ENCODE data around the gene VPS51.

Gene VPS51

GRCh38 chr11:65095974-65096806, at the start of gene VPS51:
VPS51 (plus strand) TSS chr11:65096214; CDS start chr11:65096251, 37 bp downstream.
- in situ Hi-C loops (cut with HindIII; ENCODE audit: low sequenced_read_pairs) = no loop called here

GRCh38 chr11:65047581-65048422, 48.2 kb upstream of the VPS51 start:
- in situ Hi-C loops (cut with HindIII; ENCODE audit: low sequenced_read_pairs) = no loop called here

DNA sequence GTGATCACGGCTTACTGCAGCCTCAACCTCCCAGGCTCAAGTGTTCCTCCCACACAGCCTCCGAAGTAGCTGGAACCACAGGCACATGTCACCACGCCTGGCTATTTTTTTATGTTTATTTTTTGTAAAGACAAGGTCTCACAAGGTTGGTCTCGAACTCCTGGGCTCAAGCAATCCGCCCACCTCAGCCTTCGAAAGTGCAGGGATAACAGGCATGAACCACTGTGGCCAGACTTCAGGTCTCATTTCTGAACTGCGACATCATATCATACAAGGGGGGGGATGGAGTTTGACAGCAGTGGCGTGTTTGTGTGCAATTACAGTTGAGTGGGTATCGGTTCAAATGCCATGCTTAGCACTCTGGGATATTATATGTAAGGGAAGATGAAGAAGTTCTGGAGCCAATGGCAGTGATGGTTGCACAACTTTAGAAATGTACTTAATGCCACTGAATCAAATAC, 44.6 kb upstream of the VPS51 start:
- in situ Hi-C loops (cut with HindIII; ENCODE audit: low sequenced_read_pairs) = no loop called here

- in situ Hi-C loops (cut with HindIII; ENCODE audit: low sequenced_read_pairs) = no loop called here
Measured at GRCh38 chr11:65053827-65054508, 42.0 kb upstream of the VPS51 start.

DNA sequence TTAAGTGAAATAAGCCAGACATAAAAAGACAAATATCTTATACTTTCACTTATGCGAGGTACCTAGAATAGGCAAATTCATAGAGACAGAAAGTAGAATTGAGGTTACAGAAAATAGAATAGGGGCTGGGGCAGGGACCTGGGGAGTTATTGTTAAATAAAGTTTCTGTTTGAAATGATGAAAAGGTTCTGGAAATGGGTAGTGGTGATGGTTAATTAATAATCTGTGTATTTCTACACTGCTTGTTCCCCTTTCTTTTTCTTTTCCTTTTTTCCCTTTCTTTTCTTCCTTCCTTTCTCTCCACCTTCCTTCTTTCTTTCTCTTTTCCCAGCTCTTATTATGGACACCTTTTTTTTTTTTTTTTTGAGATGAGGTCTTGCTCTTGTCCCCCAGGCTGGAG, 40.5 kb upstream of the VPS51 start:
- in situ Hi-C loops (cut with HindIII; ENCODE audit: low sequenced_read_pairs) = no loop called here

DNA sequence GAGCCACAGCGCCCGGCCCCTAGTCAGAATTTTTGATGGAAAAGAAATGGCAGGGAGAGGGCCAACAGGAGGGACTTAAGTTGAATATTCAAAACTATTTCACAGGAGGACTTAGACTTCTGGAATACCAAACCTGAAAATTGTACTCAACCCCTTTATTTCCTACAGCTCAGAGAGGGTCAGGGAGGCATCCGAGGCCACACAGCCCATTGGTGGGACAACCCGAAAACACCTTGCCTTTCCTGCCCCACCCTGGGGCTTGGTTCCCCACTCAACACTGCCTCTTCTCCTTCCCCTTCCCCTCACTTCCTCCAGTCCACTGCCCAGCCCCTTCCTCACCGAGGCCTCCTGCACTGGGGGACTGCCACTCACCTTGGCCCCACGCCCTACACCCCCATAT, 39.0 kb upstream of the VPS51 start:
- in situ Hi-C loops (cut with HindIII; ENCODE audit: low sequenced_read_pairs) = no loop called here

- in situ Hi-C loops (cut with HindIII; ENCODE audit: low sequenced_read_pairs) = no loop called here
Measured at GRCh38 chr11:65057526-65057925, 38.5 kb upstream of the VPS51 start.

- in situ Hi-C loops (cut with HindIII; ENCODE audit: low sequenced_read_pairs) = no loop called here
Measured at GRCh38 chr11:65058012-65058411, 38.0 kb upstream of the VPS51 start.

DNA sequence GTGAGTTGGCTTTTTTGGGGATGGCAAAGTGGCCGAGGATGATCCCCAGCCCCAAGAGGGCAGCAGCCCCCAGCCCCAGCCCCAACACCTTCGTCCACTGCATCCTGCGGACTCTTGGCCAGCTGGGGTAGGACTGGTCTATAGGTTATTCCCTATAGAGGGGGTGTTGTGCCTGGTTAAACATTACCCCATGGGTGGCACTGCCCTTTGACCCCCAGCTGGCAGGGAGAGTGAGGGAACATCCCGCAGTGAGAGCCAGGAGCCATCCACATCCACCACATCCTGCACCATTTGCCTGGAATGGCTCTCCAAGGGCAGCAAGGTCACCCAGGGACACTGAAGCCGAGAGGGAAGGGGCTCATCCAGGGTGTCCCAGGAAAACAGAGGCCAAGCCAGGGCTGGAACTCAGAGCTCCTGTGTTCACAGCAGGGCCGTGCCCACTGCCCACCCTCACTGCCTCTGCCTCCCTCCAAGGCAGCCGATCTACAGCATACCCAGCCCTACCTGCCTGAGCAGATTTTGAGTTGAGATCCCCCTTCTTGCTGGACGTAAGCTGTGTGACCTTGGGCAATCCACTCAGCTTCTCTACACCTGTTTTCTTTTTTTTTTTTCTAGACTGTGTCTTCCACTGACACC, 37.5 kb upstream of the VPS51 start, which contains the start of gene NAALADL1:
Gene NAALADL1, minus strand, starts transcription at position 135 of the 636 bp plus-strand sequence. Its CDS starts 32 bp downstream, at position 103.
- in situ Hi-C loops (cut with HindIII; ENCODE audit: low sequenced_read_pairs) = no loop called here

DNA sequence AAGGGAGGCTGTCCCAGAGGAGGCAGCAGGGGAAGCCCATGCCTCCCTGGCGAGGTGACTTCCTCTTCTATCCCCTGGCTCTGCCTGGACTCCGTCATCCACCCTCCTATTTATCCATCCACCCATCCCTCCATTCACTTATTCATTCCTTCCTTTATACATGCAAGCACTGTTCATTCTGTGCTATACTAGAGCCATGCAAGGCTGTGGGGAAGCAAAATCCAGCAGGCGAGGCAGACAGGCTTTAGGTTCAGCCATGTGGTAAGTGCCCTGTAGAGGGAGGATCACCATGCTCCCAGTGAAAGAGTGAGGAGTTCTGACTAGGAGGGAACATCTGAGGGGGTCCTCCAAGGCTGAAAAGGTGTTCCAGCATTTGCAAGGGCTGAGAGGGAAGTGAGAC, 36.5 kb upstream of the VPS51 start:
- in situ Hi-C loops (cut with HindIII; ENCODE audit: low sequenced_read_pairs) = no loop called here

GRCh38 chr11:65059959-65060824, 35.8 kb upstream of the VPS51 start:
- in situ Hi-C loops (cut with HindIII; ENCODE audit: low sequenced_read_pairs) = no loop called here

- in situ Hi-C loops (cut with HindIII; ENCODE audit: low sequenced_read_pairs) = no loop called here
Measured at GRCh38 chr11:65060913-65061408, 35.1 kb upstream of the VPS51 start.

DNA sequence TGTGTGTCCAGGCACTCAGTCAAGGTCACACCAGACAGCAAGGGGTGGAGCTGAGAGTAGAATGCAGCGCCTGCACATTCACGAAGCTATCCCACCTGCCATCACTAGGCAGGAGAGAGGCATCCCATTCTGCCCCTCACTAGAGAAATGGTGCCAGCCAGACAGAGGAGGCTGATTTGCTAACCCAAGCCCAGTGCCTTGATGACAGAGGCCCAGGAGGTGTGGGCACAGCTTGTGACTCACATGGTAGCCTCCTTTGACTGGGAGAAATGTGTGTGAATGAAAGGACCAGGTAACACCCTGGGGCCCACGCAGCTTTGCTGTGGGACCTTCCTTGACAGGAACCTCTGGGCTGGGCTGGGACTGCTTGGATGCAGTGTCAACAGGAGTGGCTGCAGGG, 32.5 kb upstream of the VPS51 start:
- in situ Hi-C loops (cut with HindIII; ENCODE audit: low sequenced_read_pairs) = no loop called here

- in situ Hi-C loops (cut with HindIII; ENCODE audit: low sequenced_read_pairs) = no loop called here
Measured at GRCh38 chr11:65064847-65065240, 31.2 kb upstream of the VPS51 start.

- in situ Hi-C loops (cut with HindIII; ENCODE audit: low sequenced_read_pairs) = no loop called here
Measured at GRCh38 chr11:65065851-65066250, 30.2 kb upstream of the VPS51 start.

GRCh38 chr11:65066315-65066714, 29.7 kb upstream of the VPS51 start:
- in situ Hi-C loops (cut with HindIII; ENCODE audit: low sequenced_read_pairs) = no loop called here

DNA sequence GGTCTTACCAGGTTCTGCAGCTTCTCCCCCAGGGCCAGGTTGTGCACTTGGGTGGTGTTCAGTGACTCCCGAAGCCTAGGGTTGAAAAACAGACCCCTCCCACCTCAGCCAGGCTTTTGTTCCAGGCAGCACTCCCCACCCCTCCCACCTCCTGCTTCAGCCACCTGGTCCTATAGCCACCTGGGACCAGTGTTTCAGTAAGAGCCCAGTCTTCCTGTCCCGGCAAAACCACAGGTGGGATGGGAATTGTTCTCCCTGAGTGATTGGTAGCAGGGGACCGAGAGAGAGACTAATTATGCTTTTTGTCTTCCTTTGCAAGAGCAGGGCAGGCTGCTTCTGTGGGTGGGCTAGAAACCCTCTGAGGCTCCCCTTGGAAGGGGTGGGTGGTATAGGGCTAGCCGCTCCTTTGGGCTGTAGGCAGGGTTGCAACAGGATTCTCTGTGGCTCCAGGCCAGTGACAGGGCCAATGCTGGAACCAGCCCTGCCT, 29.2 kb upstream of the VPS51 start:
- in situ Hi-C loops (cut with HindIII; ENCODE audit: low sequenced_read_pairs) = no loop called here

DNA sequence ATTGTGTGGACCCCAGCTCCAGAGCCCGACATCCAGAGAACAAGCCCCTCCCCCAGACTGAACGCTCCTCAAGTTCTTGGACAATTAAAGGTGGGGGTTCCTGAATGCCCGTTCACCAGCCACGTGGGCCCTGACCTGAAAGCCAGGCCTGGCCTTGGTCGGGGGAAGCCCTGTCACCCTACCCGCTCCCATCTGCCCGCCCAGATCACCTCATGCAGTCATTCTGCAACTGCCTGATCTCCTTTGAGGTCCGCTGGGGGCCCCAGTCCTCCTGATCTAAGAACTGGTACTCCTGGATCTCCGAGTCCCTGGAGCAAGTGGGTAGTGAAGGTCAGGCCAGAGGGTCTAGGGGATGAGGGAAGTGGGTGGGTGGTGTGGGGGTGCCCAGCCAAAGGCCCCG, 28.6 kb upstream of the VPS51 start:
- in situ Hi-C loops (cut with HindIII; ENCODE audit: low sequenced_read_pairs) = no loop called here

- in situ Hi-C loops (cut with HindIII; ENCODE audit: low sequenced_read_pairs) = no loop called here
Measured at GRCh38 chr11:65069217-65069616, 26.8 kb upstream of the VPS51 start.
